KMS-11 (cell line): ENCODE measurements around the gene CNNM4.
A peak's percentile ranks its signal among the peaks of the same experiment; 100 is the strongest.

ENCODE experiments used
- H2AFZ ChIP-seq: fragments of 200-600 bp; sonication (generic); 2 replicates; pipeline ENCODE4 v1.6.1; 2016; ENCODE audit warnings: antibody characterized with exemption, mixed run types, low read depth
- H3K27ac ChIP-seq: fragments of 200-600 bp; sonication (generic); 2 replicates; pipeline ENCODE4 v1.6.1; 2016; ENCODE audit warnings: mild to moderate bottlenecking, mixed run types
- H3K27me3 ChIP-seq: fragments of 200-600 bp; sonication (generic); 2 replicates; pipeline ENCODE4 v1.6.1; 2017; ENCODE audit warnings: mild to moderate bottlenecking, low read depth, mixed run types, moderate library complexity; ENCODE audit not compliant: insufficient read depth
- H3K36me3 ChIP-seq: fragments of 200-600 bp; sonication (generic); 2 replicates; pipeline ENCODE4 v1.6.1; 2017; ENCODE audit warnings: mild to moderate bottlenecking, mixed run types; ENCODE audit not compliant: insufficient read depth
- H3K4me1 ChIP-seq: fragments of 200-600 bp; sonication (generic); 2 replicates; pipeline ENCODE4 v1.6.1; 2016; ENCODE audit warnings: mild to moderate bottlenecking, low read depth, mixed run types; ENCODE audit not compliant: poor library complexity, severe bottlenecking
- H3K4me2 ChIP-seq: fragments of 200-600 bp; sonication (generic); 2 replicates; pipeline ENCODE4 v1.7.0; 2016; ENCODE audit warnings: mild to moderate bottlenecking, mixed run types
- H3K4me3 ChIP-seq: fragments of 200-600 bp; sonication (generic); IDR thresholded peaks from 2 replicates; pipeline ENCODE4 v1.6.1; 2017; ENCODE audit warnings: low read depth, low read length, mixed read lengths; ENCODE audit not compliant: insufficient read depth
- H3K79me2 ChIP-seq: fragments of 200-600 bp; sonication (generic); 2 replicates; pipeline ENCODE4 v1.6.1; 2016; ENCODE audit warnings: low read depth, mixed run types; ENCODE audit not compliant: insufficient read depth
- H3K9ac ChIP-seq: fragments of 200-600 bp; sonication (generic); 2 replicates; pipeline ENCODE4 v1.6.1; 2016; ENCODE audit warnings: mild to moderate bottlenecking, mixed run types
- H4K20me1 ChIP-seq: fragments of 200-600 bp; sonication (generic); 2 replicates; pipeline ENCODE4 v1.6.1; 2016; ENCODE audit warnings: mild to moderate bottlenecking, mixed run types; ENCODE audit not compliant: insufficient read depth
- CTCF ChIP-seq: fragments of 200-600 bp; sonication (generic); conservative IDR thresholded peaks from 2 replicates; pipeline ENCODE4 v1.6.1; 2017; ENCODE audit warnings: low read depth, mild to moderate bottlenecking, antibody characterized with exemption, low read length, moderate library complexity, mixed read lengths

Gene CNNM4

GRCh38 chr2:96760036-96760985, at the start of gene CNNM4:
TSS of gene CNNM4 (plus strand) at chr2:96760902. CDS start at chr2:96761000, 98 bp downstream.
- Histone ChIP-seq H3K36me3 (no peaks in the 10 kb centered on the region), H4K20me1 (no peaks in the 10 kb centered on the region), H3K9ac (peak within 1 kb of the TSS; percentile 62; the same call in 1 of the 2 replicates)

GRCh38 chr2:96710985-96711384, 49.7 kb upstream of the CNNM4 start:
- Histone ChIP-seq H3K27ac (no peak overlapping the region), H4K20me1 (no peaks in the 10 kb centered on the region), H2AFZ (no peak overlapping the region), H3K36me3 (peaks cover 10% of the 10 kb centered on the region; the same call in 1 of the 2 replicates), H3K27me3 (no peaks in the 10 kb centered on the region), H3K9ac (no peak overlapping the region), H3K4me1 (no peaks in the 10 kb centered on the region), H3K4me3 (no peak overlapping the region), H3K4me2 (no peak overlapping the region), H3K79me2 (no peaks in the 10 kb centered on the region)
- no peak for TF ChIP-seq CTCF

More at GRCh38 chr2:96760036-96760985, at the start of gene CNNM4:
- Histone ChIP-seq H2AFZ (peak within 1 kb of the TSS; percentile 92), H3K79me2 (peaks cover 44% of the 10 kb centered on the region), H3K27me3 (no peaks in the 10 kb centered on the region), H3K4me2 (peak within 1 kb of the TSS; percentile 96), H3K4me3 (no peak within 1 kb of the TSS), H3K4me1 (peaks cover 23% of the 10 kb centered on the region), H3K27ac (peak within 1 kb of the TSS; percentile 56)
- no peak for TF ChIP-seq CTCF

- H3K9ac ChIP-seq = no peak overlapping the region
- no peak overlapping the region for H3K4me3 ChIP-seq
- no peak overlapping the region for H3K4me2 ChIP-seq
- H3K79me2 ChIP-seq = no peaks in the 10 kb centered on the region
- H3K36me3 ChIP-seq = peaks cover 4% of the 10 kb centered on the region; the same call in 1 of the 2 replicates
- H2AFZ ChIP-seq = no peak overlapping the region
- H3K4me1 ChIP-seq = no peaks in the 10 kb centered on the region
- TF ChIP-seq CTCF = no peak
- no peaks in the 10 kb centered on the region for H3K27me3 ChIP-seq
- no peak overlapping the region for H3K27ac ChIP-seq
- no peaks in the 10 kb centered on the region for H4K20me1 ChIP-seq
Measured at GRCh38 chr2:96715658-96716057, 45.0 kb upstream of the CNNM4 start.

GRCh38 chr2:96716388-96716787, 44.3 kb upstream of the CNNM4 start:
- H3K4me3 ChIP-seq = no peak overlapping the region
- H2AFZ ChIP-seq = no peak overlapping the region
- no peaks in the 10 kb centered on the region for H4K20me1 ChIP-seq
- no peak overlapping the region for H3K27ac ChIP-seq
- peaks cover under 1% of the 10 kb centered on the region; the same call in 1 of the 2 replicates for H3K36me3 ChIP-seq
- no peak overlapping the region for H3K9ac ChIP-seq
- no peaks in the 10 kb centered on the region for H3K4me1 ChIP-seq
- no peaks in the 10 kb centered on the region for H3K27me3 ChIP-seq
- TF ChIP-seq CTCF = no peak
- no peaks in the 10 kb centered on the region for H3K79me2 ChIP-seq
- no peak overlapping the region for H3K4me2 ChIP-seq
